Small intestine (tissue), 7 donors: Measurements from ENCODE around the gene UNC80. TPM values are rescaled to one million over a fixed set of nuclear protein-coding genes. Genes with fewer than 3 reads are reported as not detected.

Experiments used
- DNase-seq, 2 donors: peaks; one replicate each; pipeline versions ENCODE4 v3.0.0 to v3.0.0-alpha.2; 2013
- FAIRE-seq: peaks from 2 replicates; lab custom pipeline; 2012; peaks lifted over from hg19 to GRCh38; lab: Jason Lieb, UNC
- H3K27ac ChIP-seq, 3 donors: one replicate each; pipeline ENCODE4 v1.5.1; 2013; ENCODE audit warnings: low read length in 2 of 3, mild to moderate bottlenecking in 2 of 3, control low read depth in 1 of 3, inconsistent platforms in 1 of 3, low read depth in 1 of 3, moderate library complexity in 1 of 3
- H3K27me3 ChIP-seq, 3 donors: one replicate each; pipeline ENCODE4 v1.6.1; 2013; ENCODE audit warnings: low read length in 3 of 3, inconsistent platforms in 1 of 3; ENCODE audit not compliant: control insufficient read depth in 3 of 3, insufficient read depth in 3 of 3
- H3K36me3 ChIP-seq, 3 donors: one replicate each; pipeline ENCODE4 v1.6.1; 2013; ENCODE audit warnings: low read length in 3 of 3, inconsistent platforms in 1 of 3, low read depth in 1 of 3, mild to moderate bottlenecking in 1 of 3, moderate library complexity in 1 of 3; ENCODE audit not compliant: control insufficient read depth in 3 of 3, insufficient read depth in 2 of 3
- H3K4me1 ChIP-seq, 3 donors: one replicate each; pipeline ENCODE4 v1.6.1; 2013; ENCODE audit warnings: low read length in 2 of 3, inconsistent platforms in 1 of 3, low read depth in 1 of 3, mild to moderate bottlenecking in 1 of 3, moderate library complexity in 1 of 3; ENCODE audit not compliant: control insufficient read depth in 3 of 3, insufficient read depth in 2 of 3
- H3K4me3 ChIP-seq, 3 donors: one replicate each; pipeline ENCODE4 v1.5.1; 2013; ENCODE audit warnings: low read length in 3 of 3, control low read depth in 1 of 3, inconsistent platforms in 1 of 3, low read depth in 1 of 3, mild to moderate bottlenecking in 1 of 3, moderate library complexity in 1 of 3
- H3K9me3 ChIP-seq, 2 donors: one replicate each; pipeline ENCODE4 v1.6.1; 2013; ENCODE audit warnings: low read depth in 1 of 2, low read length in 1 of 2; ENCODE audit not compliant: control insufficient read depth in 2 of 2, insufficient read depth in 1 of 2
- WGBS, 3 donors: extraction: QIAGEN DNeasy Blood & Tissue Kit; methylation state at CpG; one replicate each; pipeline ENCODE4 v1.1.7; 2013; 5-methylcytosine and 5-hydroxymethylcytosine counted together
- polyA plus RNA-seq, 4 donors: library from polyadenylated mRNA; stranded (reverse) in 3 of 4; unstranded in 1 of 4; fragments of 200-250 nt in 3 of 4; fragments of 120-200 nt in 1 of 4; gene quantifications; one replicate each; pipeline versions ENCODE4 v1.2.1 to v1.2.3, GENCODE V29; 2013
- donor health status: healthy with polysubstance abuse.
- donor health status: control.
- donor health status: control.
- donor health status: Bipolar disorder and iron deficiency.
- donor health status: healthy.

Gene UNC80
- polyA plus RNA-seq, 4 donors: 0.27 to 0.40 (median 0.33) TPM; not detected in 1

- DNase-seq (no peak), FAIRE-seq (no peak)
- Histone ChIP-seq H3K4me3 (no peak overlapping the region), H3K27ac (no peak overlapping the region), H3K36me3 (no peaks in the 10 kb centered on the region), H3K9me3 (no peaks in the 10 kb centered on the region), H3K27me3 (no peaks in the 10 kb centered on the region), H3K4me1 (no peaks in the 10 kb centered on the region)
- 73 to 82% (median 80%) methylated on average over 2 of the region's 2 CpGs for WGBS, 3 donors
Measured at GRCh38 chr2:209929369-209929768, 157.7 kb downstream of the UNC80 start.

GRCh38 chr2:209933499-209934483 is 162.2 kb downstream of the UNC80 start:
- Histone ChIP-seq H3K4me1 (no peaks in the 10 kb centered on the region), H3K36me3 (no peaks in the 10 kb centered on the region), H3K9me3 (no peaks in the 10 kb centered on the region), H3K4me3 (no peak overlapping the region), H3K27ac (no peak overlapping the region), H3K27me3 (no peaks in the 10 kb centered on the region)
- FAIRE-seq: no peak
- DNase-seq: no peak
- 53 to 61% (median 54%) methylated on average over 12 of the region's 12 CpGs for WGBS, 3 donors

GRCh38 chr2:209936106-209936666 is 164.6 kb downstream of the UNC80 start:
- DNase-seq (no peak), FAIRE-seq (no peak)
- no peak overlapping the region for H3K27ac ChIP-seq
- H3K4me1 ChIP-seq: no peaks in the 10 kb centered on the region
- no peak overlapping the region for H3K4me3 ChIP-seq
- H3K36me3 ChIP-seq: no peaks in the 10 kb centered on the region
- 52 to 70% (median 54%) methylated on average over 3 of the region's 3 CpGs for WGBS, 3 donors
- no peaks in the 10 kb centered on the region for H3K27me3 ChIP-seq
- no peaks in the 10 kb centered on the region for H3K9me3 ChIP-seq

GRCh38 chr2:209937893-209938292 is 166.3 kb downstream of the UNC80 start:
- Histone ChIP-seq H3K36me3 (no peaks in the 10 kb centered on the region), H3K27me3 (no peaks in the 10 kb centered on the region), H3K27ac (no peak overlapping the region), H3K4me1 (no peaks in the 10 kb centered on the region), H3K4me3 (no peak overlapping the region), H3K9me3 (no peaks in the 10 kb centered on the region)
- FAIRE-seq (no peak), DNase-seq (no peak)

- H3K4me1 ChIP-seq: no peaks in the 10 kb centered on the region
- no peaks in the 10 kb centered on the region for H3K36me3 ChIP-seq
- DNase-seq: no peak
- WGBS, 3 donors: 72 to 86% (median 76%) methylated on average over 1 of the region's 1 CpG
- no peak overlapping the region for H3K27ac ChIP-seq
- H3K4me3 ChIP-seq: no peak overlapping the region
- no peak for FAIRE-seq
- no peaks in the 10 kb centered on the region for H3K9me3 ChIP-seq
- H3K27me3 ChIP-seq: no peaks in the 10 kb centered on the region
Measured at GRCh38 chr2:209938906-209939305, 167.3 kb downstream of the UNC80 start.

GRCh38 chr2:209940936-209941335 is 169.3 kb downstream of the UNC80 start:
- Histone ChIP-seq H3K27me3 (no peaks in the 10 kb centered on the region), H3K4me3 (no peak overlapping the region), H3K36me3 (no peaks in the 10 kb centered on the region), H3K4me1 (no peaks in the 10 kb centered on the region), H3K9me3 (no peaks in the 10 kb centered on the region), H3K27ac (no peak overlapping the region)
- FAIRE-seq: no peak
- no peak for DNase-seq
- 66 to 89% (median 88%) methylated on average over 6 of the region's 6 CpGs for WGBS, 3 donors

- H3K27me3 ChIP-seq: no peaks in the 10 kb centered on the region
- H3K27ac ChIP-seq: no peak overlapping the region
- no peaks in the 10 kb centered on the region for H3K36me3 ChIP-seq
- H3K4me3 ChIP-seq: no peak overlapping the region
- DNase-seq (no peak), FAIRE-seq (no peak)
- H3K9me3 ChIP-seq: no peaks in the 10 kb centered on the region
- 73 to 82% (median 81%) methylated on average over 2 of the region's 2 CpGs for WGBS, 3 donors
- no peaks in the 10 kb centered on the region for H3K4me1 ChIP-seq
Measured at GRCh38 chr2:209942426-209942825, 170.8 kb downstream of the UNC80 start.

- no peaks in the 10 kb centered on the region for H3K27me3 ChIP-seq
- no peak overlapping the region for H3K4me3 ChIP-seq
- H3K36me3 ChIP-seq: no peaks in the 10 kb centered on the region
- H3K4me1 ChIP-seq: no peaks in the 10 kb centered on the region
- WGBS, 3 donors: 66 to 88% (median 78%) methylated on average over 5 of the region's 5 CpGs
- H3K27ac ChIP-seq: no peak overlapping the region
- H3K9me3 ChIP-seq: no peaks in the 10 kb centered on the region
- DNase-seq: no peak
- no peak for FAIRE-seq
Measured at GRCh38 chr2:209942936-209943605, 171.4 kb downstream of the UNC80 start.
